K562 (cell line): Measurements from ENCODE around the gene MGST3. TPM values are rescaled to one million over a fixed set of nuclear protein-coding genes. Genes with fewer than 3 reads are reported as not detected.

Experiments
- ATAC-seq: fragments of 200-7000 bp; cut with Tn5 transposase; 3 replicates; pipeline ENCODE4 v1.9.1; 2020; ENCODE audit warnings: moderate library complexity
- BruUV-seq: library from RNA; stranded (reverse); fragments of 400-500 nt; replicated peaks from 2 replicates; lab custom pipeline; 2021; lab: Mats Ljungman, UMichigan
- CTCF ChIA-PET: fragments of 300-600 bp; formaldehyde crosslinking; extraction: SDS; loops from one replicate; lab custom pipeline; 2021; ENCODE audit warnings: low intra/inter-chr PET ratio; lab: Yijun Ruan, JAX
- POLR2A ChIA-PET: fragments of 300-600, 350-650 bp; sonication (Branson Sonifier 250); formaldehyde crosslinking; extraction: SDS; loops from one replicate; lab custom pipeline; 2021; ENCODE audit warnings: antibody characterized with exemption, inconsistent platforms; lab: Yijun Ruan, JAX
- DNase-seq, 4 experiments: peaks; one replicate each; pipeline versions ENCODE4 v3.0.0 to v3.0.0-alpha.2; 2011 to 2018; ENCODE audit warnings: low spot score in 3 of 4, mixed read lengths in 3 of 4; ENCODE audit errors: extremely low read depth in 1 of 4
- FAIRE-seq: peaks from 2 replicates; lab custom pipeline; 2011; peaks lifted over from hg19 to GRCh38; lab: Jason Lieb, UNC
- H2AFZ ChIP-seq: 2 replicates; pipeline ENCODE4 v1.6.0; 2011; ENCODE audit warnings: low read depth, low read length, control low read depth, inconsistent platforms
- H3K27ac ChIP-seq: fragments of 200-600 bp; 3 replicates; pipeline ENCODE4 v1.8.0; 2011; ENCODE audit warnings: low read depth, mild to moderate bottlenecking, control low read depth, inconsistent platforms, low read length, moderate library complexity, mixed read lengths; ENCODE audit errors: extremely low read depth
- H3K27me3 ChIP-seq, 2 experiments: fragments of 300-600 bp in 1 of 2; 2 replicates in 1 of 2; 3 replicates in 1 of 2; pipeline versions ENCODE4 v1.6.0 to v1.8.0; 2011; ENCODE audit warnings: inconsistent platforms in 2 of 2, low read length in 2 of 2, mild to moderate bottlenecking in 1 of 2, mixed read lengths in 1 of 2, moderate library complexity in 1 of 2; ENCODE audit not compliant: control insufficient read depth in 2 of 2, insufficient read depth in 2 of 2
- H3K36me3 ChIP-seq: fragments of 300-600 bp; 3 replicates; pipeline ENCODE4 v1.8.0; 2011; ENCODE audit warnings: mild to moderate bottlenecking, low read length, inconsistent platforms; ENCODE audit not compliant: control insufficient read depth, insufficient read depth
- H3K4me1 ChIP-seq, 2 experiments: fragments of 200-600 bp in 1 of 2; replicated peaks in 1 of 2; 2 replicates in 1 of 2; 3 replicates in 1 of 2; pipeline versions ENCODE4 v1.5.1 to v1.8.0; 2011; ENCODE audit warnings: inconsistent platforms in 2 of 2, low read length in 2 of 2, mild to moderate bottlenecking in 1 of 2, mixed read lengths in 1 of 2, moderate library complexity in 1 of 2; ENCODE audit not compliant: control insufficient read depth in 2 of 2, insufficient read depth in 2 of 2
- H3K4me2 ChIP-seq: 2 replicates; pipeline ENCODE4 v1.6.1; 2011; ENCODE audit warnings: low read length, control low read depth, inconsistent platforms, mixed read lengths; ENCODE audit not compliant: insufficient read depth
- H3K4me3 ChIP-seq: fragments of 200-600 bp; sonication (generic), shearing (Covaris generic); 2 replicates; pipeline ENCODE4 v1.5.1; 2016; ENCODE audit warnings: control low read depth, inconsistent platforms
- H3K79me2 ChIP-seq: fragments of 200-600 bp; 3 replicates; pipeline ENCODE4 v1.8.0; 2011; ENCODE audit warnings: low read length, inconsistent platforms; ENCODE audit not compliant: control insufficient read depth, insufficient read depth
- H3K9ac ChIP-seq, 2 experiments: 2 replicates each; pipeline versions ENCODE4 v1.6.0 to v1.6.1; 2011; ENCODE audit warnings: low read depth in 2 of 2, low read length in 2 of 2, control low read depth in 1 of 2, inconsistent platforms in 1 of 2, mild to moderate bottlenecking in 1 of 2, mixed read lengths in 1 of 2; ENCODE audit not compliant: insufficient read depth in 1 of 2
- H3K9me1 ChIP-seq: one replicate; pipeline ENCODE4 v1.6.0; 2011; ENCODE audit warnings: inconsistent platforms, mild to moderate bottlenecking, low read length, moderate library complexity; ENCODE audit not compliant: control insufficient read depth, insufficient read depth
- H3K9me3 ChIP-seq: replicated peaks from 2 replicates; pipeline ENCODE4 v1.5.1; 2011; ENCODE audit warnings: low read depth, low read length, inconsistent platforms; ENCODE audit not compliant: control insufficient read depth, insufficient read depth
- H4K20me1 ChIP-seq: replicated peaks from 2 replicates; pipeline ENCODE4 v1.6.1; 2011; ENCODE audit warnings: low read length, inconsistent platforms, mixed read lengths; ENCODE audit not compliant: control insufficient read depth, insufficient read depth
- ARHGAP35 ChIP-seq: fragments of 450-650 bp; IDR thresholded peaks from 2 replicates; pipeline ENCODE4 v1.6.1; 2018; ENCODE audit not compliant: partially characterized antibody
- GTF3C2 ChIP-seq: IDR thresholded peaks from 3 replicates; pipeline ENCODE4 v1.6.1; 2011; ENCODE audit warnings: borderline replicate concordance, mild to moderate bottlenecking, moderate library complexity; ENCODE audit not compliant: insufficient read length; ENCODE audit errors: extremely low read depth
- NUFIP1 ChIP-seq: fragments of 450-650 bp; IDR thresholded peaks from 2 replicates; pipeline ENCODE4 v1.6.1; 2018; ENCODE audit not compliant: partially characterized antibody
- SREBF2 ChIP-seq: sonication (generic); formaldehyde crosslinking; IDR thresholded peaks from 2 replicates; pipeline ENCODE4 v1.4.0; 2020; ENCODE audit warnings: mild to moderate bottlenecking, missing genetic modification reagents
- WHSC1 ChIP-seq: IDR thresholded peaks from one replicate; pipeline ENCODE4 v1.6.1; 2012; ENCODE audit warnings: low read length, control low read depth, inconsistent platforms
- WGBS: fragments of 100-300 bp; shearing (Covaris generic); methylation state at CpG from one replicate; pipeline ENCODE4 v1.1.6; 2016; ENCODE audit warnings: low coverage, mixed read lengths; ENCODE audit not compliant: insufficient coverage; ENCODE audit errors: missing lambda C conversion rate; 5-methylcytosine and 5-hydroxymethylcytosine counted together
- in situ Hi-C: fragments of 300-500 bp; cut with MboI; formaldehyde crosslinking; loops from 4 replicates; pipeline ENCODE4 v1.15.0; 2018; ENCODE audit warnings: inconsistent platforms, mixed read lengths
- intact Hi-C: fragments of 100-400 bp; cut with micrococcal nuclease; formaldehyde crosslinking; loops from 2 replicates; pipeline ENCODE4 v1.14.2; 2022
- polyA plus RNA-seq, 8 experiments: library from polyadenylated mRNA; depleted of rRNA in 4 of 8; stranded (reverse) in 5 of 8; unstranded in 3 of 8; fragments of >200 nt; fragmentation: Nextera tagmentation in 2 of 8; fragmentation: Illumina TruSeq in 1 of 8; extraction: Ambion mirVana in 2 of 8; extraction: Trizol in 1 of 8; gene quantifications; 2 replicates each; pipeline versions ENCODE4 v1.2.1 to v1.2.3, GENCODE V29; 2011 to 2014; ENCODE audit warnings: inconsistent platforms in 1 of 8, missing spikeins in 1 of 8
- total RNA-seq, 7 experiments: library from RNA; depleted of rRNA in 6 of 7; stranded (reverse); fragments of >200 nt in 6 of 7; fragmentation: Illumina TruSeq in 2 of 7; extraction: Trizol in 2 of 7; gene quantifications; 2 replicates each; pipeline versions ENCODE4 v1.2.1 to v1.2.3, GENCODE V29; 2011 to 2021; ENCODE audit warnings: low replicate concordance in 1 of 7

Gene MGST3
- total and polyA plus RNA-seq, 9 of the 15 experiments (the other 6 are each of a cell fraction or from before 2014, with no cell fraction given): 70.7 to 287 (median 105) TPM

GRCh38 chr1:165688046-165688445 is 57.0 kb downstream of the MGST3 start:
- H2AFZ ChIP-seq: no peak overlapping the region
- H3K9ac ChIP-seq: no peak overlapping the region
- in situ Hi-C loops: no loop called here
- CTCF ChIA-PET: no interaction called here
- ATAC-seq (no peak), DNase-seq (no peak), FAIRE-seq (no peak)
- intact Hi-C loops: no loop called here
- no peaks in the 10 kb centered on the region for H4K20me1 ChIP-seq
- no TSS peak for BruUV-seq
- H3K9me1 ChIP-seq: no peaks in the 10 kb centered on the region
- POLR2A ChIA-PET: interaction anchor here (1.0 kb wide), 1 partner anchor 10 kb away, joined by 5 read pairs; the partner anchor contains the start of gene ALDH9A1
- no peak overlapping the region for H3K4me3 ChIP-seq
- peaks cover 28% of the 10 kb centered on the region; the same call in 2 of the 3 replicates for H3K36me3 ChIP-seq
- no peaks in the 10 kb centered on the region for H3K9me3 ChIP-seq
- no peaks in the 10 kb centered on the region; a peak in 2 of 5 replicates for H3K4me1 ChIP-seq
- WGBS: 87% methylated on average over 5 of the region's 5 CpGs
- no peak for TF ChIP-seq SREBF2
- TF ChIP-seq ARHGAP35: no peak
- TF ChIP-seq NUFIP1: no peak
- no peak for TF ChIP-seq WHSC1
- no peak for TF ChIP-seq GTF3C2
- no peak overlapping the region for H3K27ac ChIP-seq
- peaks cover 23% of the 10 kb centered on the region; the same call in 1 of the 3 replicates for H3K79me2 ChIP-seq
- no peaks in the 10 kb centered on the region for H3K27me3 ChIP-seq
- H3K4me2 ChIP-seq: no peak overlapping the region
